Chondrocyte (in vitro differentiated cells): ENCODE measurements around the gene BCAS4. TPM values are rescaled to one million over a fixed set of nuclear protein-coding genes. Genes with fewer than 3 reads are reported as not detected.

Source experiments
- DNase-seq: peaks from one replicate; pipeline ENCODE4 v3.0.0; 2021; ENCODE audit warnings: mixed read lengths, low spot score
- H3K27ac Mint-ChIP-seq: one replicate; pipeline ENCODE4 v1.8.0; 2021; ENCODE audit warnings: mild to moderate bottlenecking, moderate library complexity, mixed read lengths; ENCODE audit not compliant: unreplicated experiment
- H3K27me3 Mint-ChIP-seq: 2 replicates; pipeline ENCODE4 v1.8.0; 2021; ENCODE audit warnings: low read depth, mixed read lengths
- H3K36me3 Mint-ChIP-seq: 2 replicates; pipeline ENCODE4 v1.8.0; 2021; ENCODE audit warnings: low read depth, mixed read lengths
- H3K4me1 Mint-ChIP-seq: 2 replicates; pipeline ENCODE4 v1.8.0; 2021; ENCODE audit warnings: low read depth, mild to moderate bottlenecking, mixed read lengths
- H3K4me3 Mint-ChIP-seq: one replicate; pipeline ENCODE4 v1.8.0; 2021; ENCODE audit warnings: mild to moderate bottlenecking, moderate library complexity, mixed read lengths; ENCODE audit not compliant: unreplicated experiment
- H3K9me3 Mint-ChIP-seq: 2 replicates; pipeline ENCODE4 v1.8.0; 2021; ENCODE audit warnings: low read depth, mixed read lengths
- total RNA-seq: library from RNA; stranded (reverse); gene quantifications from 3 replicates; pipeline ENCODE4 v1.2.1, GENCODE V29; 2021
- TF ChIP-seq, protein P1 (sequence below): fragments of 200-600 bp; sonication (generic); IDR thresholded peaks from 2 replicates; pipeline ENCODE4 v1.5.0; 2021; ENCODE audit warnings: antibody characterized with exemption, mild to moderate bottlenecking, moderate library complexity

Gene BCAS4
- total RNA-seq, 1 donor from 2014 or later, result 7.6 TPM

DNA sequence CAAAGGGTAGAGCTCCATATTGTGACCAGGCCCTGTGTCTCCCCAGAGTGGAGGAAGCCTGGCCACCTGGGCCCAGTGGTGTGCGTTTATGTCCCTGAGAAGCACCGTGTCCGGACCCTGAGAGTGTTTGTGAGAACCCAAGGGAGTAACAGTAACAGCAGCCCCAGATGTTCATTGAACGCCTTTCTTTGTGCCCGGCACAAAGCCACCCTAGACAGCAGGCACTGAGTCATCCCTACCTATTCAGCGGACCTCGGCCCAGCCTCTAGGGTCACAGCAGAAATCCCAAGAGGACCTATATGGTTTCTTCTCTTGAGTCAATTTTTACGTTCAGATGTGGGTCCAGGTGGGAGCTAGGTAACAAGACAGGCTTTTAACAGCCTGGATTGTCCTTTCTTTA is 24.5 kb downstream of the BCAS4 start:
- no peak for DNase-seq
- TF ChIP-seq, protein P1, sequence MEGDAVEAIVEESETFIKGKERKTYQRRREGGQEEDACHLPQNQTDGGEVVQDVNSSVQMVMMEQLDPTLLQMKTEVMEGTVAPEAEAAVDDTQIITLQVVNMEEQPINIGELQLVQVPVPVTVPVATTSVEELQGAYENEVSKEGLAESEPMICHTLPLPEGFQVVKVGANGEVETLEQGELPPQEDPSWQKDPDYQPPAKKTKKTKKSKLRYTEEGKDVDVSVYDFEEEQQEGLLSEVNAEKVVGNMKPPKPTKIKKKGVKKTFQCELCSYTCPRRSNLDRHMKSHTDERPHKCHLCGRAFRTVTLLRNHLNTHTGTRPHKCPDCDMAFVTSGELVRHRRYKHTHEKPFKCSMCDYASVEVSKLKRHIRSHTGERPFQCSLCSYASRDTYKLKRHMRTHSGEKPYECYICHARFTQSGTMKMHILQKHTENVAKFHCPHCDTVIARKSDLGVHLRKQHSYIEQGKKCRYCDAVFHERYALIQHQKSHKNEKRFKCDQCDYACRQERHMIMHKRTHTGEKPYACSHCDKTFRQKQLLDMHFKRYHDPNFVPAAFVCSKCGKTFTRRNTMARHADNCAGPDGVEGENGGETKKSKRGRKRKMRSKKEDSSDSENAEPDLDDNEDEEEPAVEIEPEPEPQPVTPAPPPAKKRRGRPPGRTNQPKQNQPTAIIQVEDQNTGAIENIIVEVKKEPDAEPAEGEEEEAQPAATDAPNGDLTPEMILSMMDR, result no peak
- H3K36me3 Mint-ChIP-seq, result peaks cover 5% of the 10 kb centered on the region
- H3K4me1 Mint-ChIP-seq, result peaks cover 25% of the 10 kb centered on the region
- H3K27ac Mint-ChIP-seq, result no peak overlapping the region
- no peaks in the 10 kb centered on the region for H3K9me3 Mint-ChIP-seq
- no peaks in the 10 kb centered on the region for H3K27me3 Mint-ChIP-seq
- no peak overlapping the region for H3K4me3 Mint-ChIP-seq

DNA sequence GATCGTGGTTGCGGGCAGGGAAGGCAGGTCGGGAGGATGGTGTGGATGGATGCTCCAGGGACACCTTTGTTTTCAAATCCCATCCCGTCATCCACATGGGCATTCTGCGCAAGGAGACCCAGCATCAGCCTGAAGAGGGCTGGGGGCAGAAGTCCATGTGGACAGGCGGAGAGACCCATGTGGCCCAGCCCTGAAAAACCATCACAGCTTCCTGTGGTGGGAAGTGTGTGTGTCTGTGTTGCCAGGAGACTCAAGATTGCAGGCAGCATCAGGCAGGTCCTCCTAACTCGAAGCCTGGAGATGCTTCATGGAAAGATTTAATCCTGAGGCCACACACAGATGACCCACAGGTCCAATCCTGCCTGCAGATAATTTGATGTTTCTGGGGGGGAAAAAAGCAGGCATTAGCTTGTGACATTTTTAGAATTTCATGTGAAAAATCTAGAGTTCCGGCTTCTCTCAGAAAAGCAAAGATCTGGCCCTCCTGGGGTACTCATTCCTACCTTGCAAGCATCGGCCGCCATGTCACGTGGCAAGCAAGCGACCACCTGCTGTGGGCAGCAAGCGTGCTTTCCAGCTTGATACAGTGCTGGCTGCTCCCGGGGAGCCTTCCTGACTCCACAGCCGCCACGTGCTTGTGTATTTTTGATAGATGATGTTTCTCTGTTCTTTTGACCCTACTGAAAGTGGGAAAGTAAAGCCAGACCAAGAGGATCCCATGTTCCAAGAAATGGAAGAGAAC is 25.8 kb downstream of the BCAS4 start:
- no peak overlapping the region for H3K27ac Mint-ChIP-seq
- TF ChIP-seq, protein P1, result no peak
- peaks cover 5% of the 10 kb centered on the region for H3K36me3 Mint-ChIP-seq

DNA sequence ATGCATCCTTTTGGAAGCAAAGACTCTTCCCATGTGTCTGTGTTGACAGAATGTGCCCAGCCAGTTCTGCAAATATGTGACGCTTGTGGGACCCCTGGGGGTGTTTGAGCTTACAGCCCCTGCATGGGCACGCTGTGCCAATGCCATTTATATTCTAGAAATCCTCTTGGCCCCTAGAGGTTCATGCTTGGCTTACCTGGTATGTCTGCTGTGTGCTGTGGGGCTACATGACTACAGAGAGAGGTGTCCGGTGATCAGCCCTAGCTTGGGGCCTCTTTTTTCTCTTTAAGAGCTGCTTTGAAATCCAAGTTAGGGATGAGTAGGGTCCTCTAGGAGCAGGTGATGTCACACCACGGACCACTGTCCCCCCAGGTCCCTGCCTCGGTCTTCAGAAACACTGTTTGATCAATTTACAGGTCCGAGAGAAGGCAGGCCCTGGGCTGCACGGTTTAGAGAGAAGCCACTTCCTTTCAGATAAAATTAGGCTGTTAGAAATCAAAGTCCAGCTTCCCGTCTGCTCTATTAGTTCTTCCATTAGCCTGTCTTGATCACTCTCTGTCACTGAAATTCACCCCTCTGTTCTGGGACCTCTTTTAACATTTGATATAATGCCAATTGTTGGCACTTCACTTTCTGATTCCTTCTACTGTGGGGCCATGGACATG is 26.5 kb downstream of the BCAS4 start:
- no peak overlapping the region for H3K4me3 Mint-ChIP-seq
- no peak overlapping the region for H3K27ac Mint-ChIP-seq
- H3K27me3 Mint-ChIP-seq, result no peaks in the 10 kb centered on the region
- no peak for DNase-seq
- TF ChIP-seq, protein P1, result no peak
- H3K9me3 Mint-ChIP-seq, result no peaks in the 10 kb centered on the region
- peaks cover 5% of the 10 kb centered on the region for H3K36me3 Mint-ChIP-seq
- peaks cover 17% of the 10 kb centered on the region for H3K4me1 Mint-ChIP-seq

More for the DNA sequence above, 25.8 kb downstream of the BCAS4 start:
- no peak for DNase-seq
- no peaks in the 10 kb centered on the region for H3K9me3 Mint-ChIP-seq
- peaks cover 19% of the 10 kb centered on the region for H3K4me1 Mint-ChIP-seq
- no peak overlapping the region for H3K4me3 Mint-ChIP-seq
- no peaks in the 10 kb centered on the region for H3K27me3 Mint-ChIP-seq

DNA sequence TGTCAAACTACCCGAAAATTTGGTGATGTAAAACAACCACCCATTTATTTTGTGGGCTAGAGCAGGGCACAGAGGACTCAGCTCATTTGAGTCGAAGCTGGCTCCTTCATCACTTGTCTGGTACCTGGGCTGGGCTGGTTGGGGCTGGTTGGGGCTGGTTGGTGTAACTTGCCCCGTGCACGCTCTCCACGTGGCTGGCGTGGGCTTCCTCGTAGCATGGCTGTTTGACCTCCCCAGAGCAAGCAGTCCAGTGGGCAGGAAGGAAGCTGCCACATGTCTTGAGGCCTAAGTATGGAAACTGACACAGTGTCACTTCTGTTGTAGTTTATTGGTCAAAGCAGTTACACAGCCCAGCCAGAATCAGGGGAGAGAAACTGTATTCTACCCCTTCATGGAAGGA is 27.1 kb downstream of the BCAS4 start:
- no peak overlapping the region for H3K27ac Mint-ChIP-seq
- DNase-seq, result no peak
- TF ChIP-seq, protein P1, result no peak
- peaks cover 17% of the 10 kb centered on the region for H3K4me1 Mint-ChIP-seq
- H3K4me3 Mint-ChIP-seq, result no peak overlapping the region
- no peaks in the 10 kb centered on the region for H3K27me3 Mint-ChIP-seq
- H3K9me3 Mint-ChIP-seq, result no peaks in the 10 kb centered on the region
- H3K36me3 Mint-ChIP-seq, result peaks cover 5% of the 10 kb centered on the region

DNA sequence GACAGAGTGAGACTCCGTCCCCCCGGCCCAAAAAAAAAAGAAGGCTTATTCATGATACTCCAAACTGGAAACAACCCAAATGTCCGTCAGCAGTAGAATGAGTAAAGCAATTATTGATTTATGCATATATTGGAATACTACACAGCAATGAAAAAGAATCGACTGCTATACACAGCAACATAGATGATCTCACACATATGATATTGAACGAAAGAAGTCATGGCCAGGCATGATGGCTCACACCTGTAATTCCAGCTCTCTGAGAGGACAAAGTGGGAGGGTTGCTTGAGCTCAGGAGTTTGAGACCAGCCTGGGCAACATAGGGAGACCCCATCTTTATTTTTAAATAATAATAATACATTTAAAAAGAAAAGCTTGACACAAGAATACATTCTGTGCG is 28.5 kb downstream of the BCAS4 start:
- Mint-ChIP-seq H3K36me3 (peaks cover 5% of the 10 kb centered on the region), H3K27me3 (no peaks in the 10 kb centered on the region), H3K27ac (no peak overlapping the region), H3K4me3 (no peak overlapping the region), H3K4me1 (peaks cover 9% of the 10 kb centered on the region), H3K9me3 (no peaks in the 10 kb centered on the region)
- DNase-seq, result no peak
- TF ChIP-seq, protein P1, result no peak
